Fibroblast of skin of right biceps (primary cell): ENCODE measurements around the gene CDH1.

Experiments
- DNase-seq: peaks from one replicate; pipeline ENCODE4 v3.0.0-alpha.2; 2013

Gene CDH1

GRCh38 chr16:68860978-68861892 lies 124.1 kb downstream of the CDH1 start:
- DNase-seq: no peak

GRCh38 chr16:68866933-68867332 lies 129.8 kb downstream of the CDH1 start:
- no peak for DNase-seq

DNA sequence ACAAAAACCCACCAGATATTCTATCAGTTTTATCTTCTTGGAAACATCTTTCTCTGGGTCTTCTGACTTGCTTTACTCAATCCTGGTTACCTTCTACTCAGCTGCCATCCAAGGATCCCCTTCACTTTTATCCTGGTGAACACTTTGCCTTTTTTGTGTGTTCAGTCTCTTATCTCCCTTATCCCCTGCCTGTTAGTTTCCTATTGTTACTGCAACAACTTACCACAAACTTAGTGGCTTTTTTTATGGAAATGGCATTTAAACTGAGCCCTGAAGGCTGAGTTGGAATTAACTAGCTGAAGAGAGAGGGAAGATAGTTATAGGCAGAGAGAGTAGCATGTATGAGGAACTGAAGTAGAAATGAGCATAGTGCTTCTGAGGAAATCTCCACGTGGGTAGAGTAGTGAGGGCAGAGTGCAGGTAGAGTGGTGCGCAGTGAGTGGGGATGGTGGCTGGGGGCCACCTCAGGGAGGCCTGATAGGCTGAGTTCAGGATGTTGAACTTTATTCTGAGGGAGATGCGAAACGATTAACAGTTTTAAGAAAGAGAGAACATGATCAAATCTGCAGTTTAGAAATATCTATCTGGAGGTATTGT lies 132.5 kb downstream of the CDH1 start:
- no peak for DNase-seq

DNA sequence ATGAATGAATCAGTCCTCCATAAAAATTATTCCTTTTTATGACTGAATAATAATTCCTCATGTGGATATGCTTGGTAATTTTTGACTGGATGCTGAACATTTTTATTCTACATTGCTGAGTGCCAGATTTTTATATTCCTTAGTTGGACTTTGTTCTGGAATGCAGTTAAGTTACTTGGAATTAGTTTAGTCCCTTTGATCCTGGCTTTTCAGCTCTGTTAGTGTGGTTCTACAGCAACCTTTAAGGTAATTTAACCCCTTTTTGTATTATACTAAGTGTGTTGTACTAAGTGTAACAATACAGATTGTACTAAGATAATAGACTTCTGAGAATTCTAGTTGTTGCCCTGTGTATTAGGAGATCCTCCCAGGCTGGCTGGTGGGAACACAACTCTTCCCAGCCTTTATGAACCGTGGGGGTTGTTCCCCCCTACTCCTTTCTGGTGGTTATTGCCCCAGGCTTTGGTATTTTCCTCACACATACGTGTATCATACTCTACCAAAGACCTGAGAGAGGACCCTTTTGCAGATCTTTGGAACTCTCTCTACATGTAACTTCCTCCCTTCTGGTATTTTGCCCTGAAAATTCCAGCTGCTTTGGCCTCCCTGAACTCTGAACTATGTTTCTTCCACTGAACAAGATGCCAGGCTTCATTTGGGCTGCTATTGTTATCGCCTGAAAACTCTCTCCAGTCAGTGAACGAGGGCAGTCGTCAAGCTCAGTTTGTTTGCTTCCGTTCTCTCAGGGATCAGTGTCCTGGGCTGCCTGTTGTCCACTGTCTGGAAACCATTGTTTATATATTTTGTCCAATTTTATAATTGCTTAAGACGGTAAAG lies 136.8 kb downstream of the CDH1 start:
- DNase-seq: no peak

- DNase-seq: no peak
Measured at GRCh38 chr16:68875871-68876270, 138.8 kb downstream of the CDH1 start.

DNA sequence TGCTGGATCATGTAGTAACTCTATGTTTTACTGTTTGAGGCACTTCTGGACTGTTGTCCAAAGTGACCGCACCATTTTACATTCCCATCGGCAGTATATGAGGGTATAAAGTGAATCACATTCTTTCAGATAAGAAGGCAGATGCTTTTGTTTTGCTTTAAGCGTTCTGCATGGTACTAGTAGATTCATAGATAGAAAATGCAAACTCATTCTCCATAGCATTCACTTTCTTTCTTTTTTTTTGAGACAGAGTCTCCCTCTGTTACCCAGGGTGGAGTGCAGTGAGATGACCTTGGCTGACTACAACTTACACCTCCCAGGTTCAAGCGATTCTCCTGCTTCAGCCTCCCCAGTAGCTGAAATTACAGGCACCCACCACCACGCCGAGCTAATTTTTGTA lies 146.6 kb downstream of the CDH1 start:
- no peak for DNase-seq

GRCh38 chr16:68884401-68884800 lies 147.3 kb downstream of the CDH1 start:
- peak; percentile 4 for DNase-seq
